ENCODE measurements around the gene ARL6IP4. TPM values are rescaled to one million over a fixed set of nuclear protein-coding genes. Genes with fewer than 3 reads are reported as not detected.

Gene ARL6IP4
- total RNA-seq, 6 donors from 2014 or later = 163 to 248 (median 187) TPM

DNA sequence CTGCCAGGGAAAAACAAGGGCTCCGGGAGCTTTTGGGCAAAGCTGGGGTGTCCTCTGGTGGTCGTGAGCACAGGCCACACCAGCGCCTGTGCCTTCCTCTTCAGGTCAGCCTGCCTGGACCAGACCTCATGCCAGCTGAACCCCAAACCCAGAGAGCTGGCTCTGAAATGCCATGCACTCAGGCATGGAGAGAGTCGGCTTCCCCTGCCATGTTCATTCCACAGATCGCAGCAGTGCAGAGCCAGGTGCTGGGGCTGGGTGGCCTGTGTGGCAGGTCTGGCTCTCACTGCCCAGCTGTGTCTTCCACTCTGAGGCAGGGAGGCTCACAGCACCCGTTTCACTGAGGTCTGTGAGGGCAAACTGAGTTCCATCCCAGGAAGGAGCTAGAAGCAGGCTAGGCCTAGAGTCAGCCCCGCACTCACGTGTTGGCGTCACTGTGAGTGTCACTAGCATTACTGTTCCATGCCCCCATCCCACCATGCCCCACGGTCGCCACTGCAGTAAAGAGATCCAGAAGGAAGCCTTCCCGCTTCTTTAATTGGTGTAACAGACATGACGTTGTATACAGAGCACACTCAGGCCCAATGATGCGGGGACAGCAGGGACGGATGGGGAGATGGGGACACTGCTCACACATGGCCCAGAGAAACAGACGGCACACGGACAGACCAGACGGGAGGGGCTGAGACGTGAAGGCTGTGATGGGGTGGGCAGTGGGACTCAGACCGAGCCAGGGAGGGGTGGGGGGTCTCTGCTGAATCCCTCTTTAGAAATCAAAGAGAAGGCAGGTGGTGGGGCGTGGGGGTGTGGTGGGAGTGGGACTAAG lies 2.7 kb downstream of the ARL6IP4 start:
- ATAC-seq (ENCODE audit: low FRiP score in 2 of 2) = no peak
- peaks cover 5 to 55% (median 19%) of the 10 kb centered on the region in 4 donors for H3K36me3 ChIP-seq

DNA sequence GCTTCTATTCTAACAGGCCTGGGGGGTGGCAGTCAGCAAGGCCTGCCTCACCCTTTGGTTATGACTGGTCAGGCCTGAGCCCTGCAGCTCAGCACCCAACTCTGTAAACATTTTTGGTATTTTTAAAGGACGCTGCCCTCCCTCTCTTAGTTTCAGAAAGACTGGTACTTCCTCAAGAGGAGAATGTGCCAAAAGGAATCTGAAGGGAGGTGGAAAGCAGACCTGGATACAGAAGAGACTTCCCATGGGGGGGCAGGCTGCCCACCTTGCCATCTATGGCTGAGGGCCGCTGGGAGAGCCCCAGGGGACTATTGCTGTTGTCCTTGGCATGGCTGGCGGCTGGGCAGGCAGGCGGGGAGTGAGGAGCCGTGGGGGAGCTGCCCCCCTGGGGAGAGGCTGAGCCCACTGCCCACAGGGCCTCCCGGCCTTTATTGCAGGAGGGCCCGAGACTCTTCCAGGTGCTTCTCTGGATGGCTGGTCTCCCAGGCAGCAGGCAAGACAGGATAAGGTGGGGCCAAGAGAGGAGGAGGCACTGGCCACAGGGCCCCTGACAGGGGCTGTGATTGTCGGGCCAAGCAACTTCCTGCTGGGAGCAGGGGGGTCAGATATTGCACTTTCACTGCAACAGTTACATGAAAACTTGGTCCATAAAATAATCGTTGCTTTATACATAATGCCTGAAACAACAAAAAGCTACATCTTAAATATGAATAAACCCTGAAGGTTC lies 3.5 kb downstream of the ARL6IP4 start:
- peak overlapping the region; percentile 21 to 74 (median 45) for H3K27ac ChIP-seq
- H3K36me3 ChIP-seq = peaks cover 5 to 63% (median 25%) of the 10 kb centered on the region in 4 donors
- TF ChIP-seq EP300 (IDR thresholded peaks at IDR 0.05) = no peak
- TF ChIP-seq POLR2A (IDR thresholded peaks at IDR 0.05) = no peak
- TF ChIP-seq POLR2AphosphoS5 (IDR thresholded peaks at IDR 0.05) = no peak
- TF ChIP-seq, protein P1, sequence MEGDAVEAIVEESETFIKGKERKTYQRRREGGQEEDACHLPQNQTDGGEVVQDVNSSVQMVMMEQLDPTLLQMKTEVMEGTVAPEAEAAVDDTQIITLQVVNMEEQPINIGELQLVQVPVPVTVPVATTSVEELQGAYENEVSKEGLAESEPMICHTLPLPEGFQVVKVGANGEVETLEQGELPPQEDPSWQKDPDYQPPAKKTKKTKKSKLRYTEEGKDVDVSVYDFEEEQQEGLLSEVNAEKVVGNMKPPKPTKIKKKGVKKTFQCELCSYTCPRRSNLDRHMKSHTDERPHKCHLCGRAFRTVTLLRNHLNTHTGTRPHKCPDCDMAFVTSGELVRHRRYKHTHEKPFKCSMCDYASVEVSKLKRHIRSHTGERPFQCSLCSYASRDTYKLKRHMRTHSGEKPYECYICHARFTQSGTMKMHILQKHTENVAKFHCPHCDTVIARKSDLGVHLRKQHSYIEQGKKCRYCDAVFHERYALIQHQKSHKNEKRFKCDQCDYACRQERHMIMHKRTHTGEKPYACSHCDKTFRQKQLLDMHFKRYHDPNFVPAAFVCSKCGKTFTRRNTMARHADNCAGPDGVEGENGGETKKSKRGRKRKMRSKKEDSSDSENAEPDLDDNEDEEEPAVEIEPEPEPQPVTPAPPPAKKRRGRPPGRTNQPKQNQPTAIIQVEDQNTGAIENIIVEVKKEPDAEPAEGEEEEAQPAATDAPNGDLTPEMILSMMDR (IDR thresholded peaks at IDR 0.05) = no peak
- DNase-seq (no peak), ATAC-seq (ENCODE audit: low FRiP score in 2 of 2) (no peak)
- peaks cover 48 to 60% (median 57%) of the 10 kb centered on the region in 4 donors for H3K4me1 ChIP-seq
- no peaks in the 10 kb centered on the region for H3K27me3 ChIP-seq
- H3K9me3 ChIP-seq = no peaks in the 10 kb centered on the region
- WGBS, 2 donors = 32 to 49% methylated on average over 6 to 7 of the region's 9 CpGs
- no peak overlapping the region for H3K4me3 ChIP-seq

More for the DNA sequence above, 2.7 kb downstream of the ARL6IP4 start:
- 81 to 84% methylated on average over 19 to 21 of the region's 21 CpGs for WGBS, 2 donors
- peak overlapping the region; percentile 21 to 74 (median 45) for H3K27ac ChIP-seq
- DNase-seq = no peak
- TF ChIP-seq POLR2AphosphoS5 (IDR thresholded peaks at IDR 0.05) (no peak), EP300 (IDR thresholded peaks at IDR 0.05) (no peak), POLR2A (IDR thresholded peaks at IDR 0.05) (peak in 1 of 4 donors; percentile 4)
- TF ChIP-seq, protein P1 (IDR thresholded peaks at IDR 0.05) = no peak
- no peaks in the 10 kb centered on the region for H3K27me3 ChIP-seq
- H3K4me3 ChIP-seq = no peak overlapping the region
- peaks cover 48 to 67% (median 60%) of the 10 kb centered on the region in 4 donors for H3K4me1 ChIP-seq
- no peaks in the 10 kb centered on the region for H3K9me3 ChIP-seq

DNA sequence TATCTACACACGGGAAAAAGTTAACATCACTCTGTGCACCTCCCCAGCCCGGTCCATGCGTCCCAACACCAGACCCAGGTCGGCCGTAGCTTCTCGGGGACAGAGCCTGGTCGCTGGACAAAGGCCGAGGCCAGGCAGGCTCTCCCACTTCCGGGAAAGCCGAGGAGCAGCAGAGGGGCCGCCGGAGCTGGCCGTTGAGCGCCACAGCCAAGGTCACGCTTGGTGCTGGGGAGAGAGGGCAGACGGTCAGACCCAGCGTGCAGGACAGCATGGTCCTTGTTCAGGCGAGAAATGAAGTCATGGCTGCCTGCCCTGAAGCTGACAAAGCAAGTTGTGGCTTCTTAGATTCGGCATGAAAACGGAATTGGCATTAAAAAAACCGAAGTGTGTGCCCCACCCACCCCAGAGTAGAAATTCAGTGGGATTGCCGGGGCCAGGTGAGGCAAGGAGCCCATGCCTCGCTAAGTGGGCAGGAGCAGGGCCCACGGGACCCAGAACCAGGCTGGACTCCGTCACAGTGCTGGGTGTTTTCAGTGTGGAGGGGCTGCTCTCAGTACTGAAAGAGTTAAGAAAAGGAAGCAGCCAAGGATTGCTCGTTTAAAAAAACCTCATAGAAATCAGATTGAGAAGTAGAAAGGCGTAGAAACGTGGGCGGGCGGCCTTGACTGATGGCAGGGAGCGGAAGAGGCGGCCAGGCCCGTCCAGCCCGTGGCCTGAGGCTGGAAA lies 4.3 kb downstream of the ARL6IP4 start:
- Histone ChIP-seq H3K27ac (peak overlapping the region; percentile 21 to 75 (median 70)), H3K27me3 (no peaks in the 10 kb centered on the region), H3K9me3 (no peaks in the 10 kb centered on the region), H3K4me1 (peaks cover 40 to 52% (median 49%) of the 10 kb centered on the region in 4 donors), H3K4me3 (peak overlapping the region in 1 of 4 donors; percentile 19), H3K36me3 (peaks cover 5 to 71% (median 30%) of the 10 kb centered on the region in 4 donors)
- TF ChIP-seq POLR2A (IDR thresholded peaks at IDR 0.05) = no peak
- 39 to 55% methylated on average over 26 to 34 of the region's 34 CpGs for WGBS, 2 donors
- ATAC-seq (ENCODE audit: low FRiP score in 2 of 2) = peak in 1 of 2 donors; percentile 16
- DNase-seq = peak in 1 of 2 donors; percentile 84

DNA sequence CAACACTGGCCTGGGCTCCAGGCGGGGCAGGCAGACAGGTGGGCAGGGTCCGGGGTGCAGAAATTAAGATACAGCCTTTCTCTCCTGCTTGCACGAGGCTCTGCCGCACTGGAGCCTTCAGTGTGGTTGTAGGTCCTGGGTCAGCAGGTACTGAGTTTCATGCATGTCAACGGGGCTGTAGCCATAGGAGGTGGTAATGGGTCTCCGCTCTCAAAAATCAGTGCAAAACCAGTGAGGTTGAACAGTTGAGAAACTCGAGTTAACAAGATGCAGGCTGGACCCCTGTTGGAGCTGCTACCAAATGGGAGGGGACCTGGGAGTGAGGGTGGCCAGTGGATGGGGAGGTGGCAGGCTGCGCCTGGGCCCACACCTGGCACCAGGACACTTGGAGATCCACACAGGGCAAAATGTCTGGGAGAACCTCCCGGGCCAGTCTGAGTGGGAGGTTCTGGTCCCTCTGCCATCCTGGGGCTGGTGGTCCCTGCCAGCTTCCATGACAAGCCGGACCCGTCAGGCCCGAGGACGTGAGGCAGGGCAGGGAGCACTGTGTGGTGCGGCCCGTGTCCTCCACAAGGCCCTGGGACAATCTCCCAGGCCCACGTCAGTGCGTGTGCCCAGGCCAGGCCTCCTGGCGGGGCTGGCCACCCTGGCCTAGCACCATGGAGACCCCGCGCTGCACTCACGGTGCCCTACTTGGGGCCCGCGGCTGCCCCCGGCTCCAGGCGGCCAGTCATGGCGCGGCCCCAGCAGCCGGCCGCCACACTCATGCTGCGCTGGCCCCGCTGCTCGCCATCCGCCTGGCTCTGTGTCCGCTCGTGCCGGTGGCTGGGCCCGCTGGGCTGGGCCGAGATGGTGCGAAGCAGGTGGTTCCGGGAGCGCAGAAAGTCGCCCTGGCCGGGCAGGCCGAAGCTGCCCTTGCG lies 5.1 kb downstream of the ARL6IP4 start:
- Histone ChIP-seq H3K4me3 (no peak overlapping the region), H3K27ac (peak overlapping the region; percentile 21 to 75 (median 70)), H3K9me3 (no peaks in the 10 kb centered on the region), H3K27me3 (no peaks in the 10 kb centered on the region), H3K4me1 (peaks cover 37 to 47% (median 44%) of the 10 kb centered on the region in 4 donors), H3K36me3 (peaks cover 5 to 79% (median 34%) of the 10 kb centered on the region in 4 donors)
- 90 to 92% methylated on average over 30 to 39 of the region's 45 CpGs for WGBS, 2 donors
- ATAC-seq (ENCODE audit: low FRiP score in 2 of 2) (no peak), DNase-seq (peak in 1 of 2 donors; percentile 81)
- no peak for TF ChIP-seq POLR2A (IDR thresholded peaks at IDR 0.05)
- TF ChIP-seq, protein P1 (IDR thresholded peaks at IDR 0.05) = no peak
- no peak for TF ChIP-seq POLR2AphosphoS5 (IDR thresholded peaks at IDR 0.05)
- TF ChIP-seq EP300 (IDR thresholded peaks at IDR 0.05) = no peak
